DOHH2 (cell line): ENCODE measurements around the gene ANAPC2.

Experiments used
- H3F3A ChIP-seq: fragments of 200-600 bp; sonication (generic), shearing (Covaris generic); 2 replicates; pipeline ENCODE4 v1.6.0; 2016; ENCODE audit warnings: antibody characterized with exemption, mild to moderate bottlenecking; ENCODE audit not compliant: control insufficient read depth, insufficient read depth
- H3K27ac ChIP-seq: fragments of 200-600 bp; sonication (generic); 2 replicates; pipeline ENCODE4 v1.5.1; 2014; ENCODE audit warnings: low read depth, mild to moderate bottlenecking, low read length, moderate library complexity
- H3K27me3 ChIP-seq: fragments of 200-600 bp; sonication (generic); 2 replicates; pipeline ENCODE4 v1.6.1; 2014; ENCODE audit warnings: mild to moderate bottlenecking, low read length, mixed read lengths; ENCODE audit not compliant: control insufficient read depth
- H3K36me3 ChIP-seq: fragments of 200-600 bp; sonication (generic); 2 replicates; pipeline ENCODE4 v1.6.1; 2014; ENCODE audit warnings: mild to moderate bottlenecking, low read length, moderate library complexity, mixed read lengths; ENCODE audit not compliant: control insufficient read depth
- H3K4me1 ChIP-seq: fragments of 200-600 bp; sonication (generic); 2 replicates; pipeline ENCODE4 v1.6.1; 2014; ENCODE audit warnings: mild to moderate bottlenecking, low read length, mixed read lengths; ENCODE audit not compliant: control insufficient read depth
- H3K4me2 ChIP-seq: fragments of 200-600 bp; sonication (generic); 2 replicates; pipeline ENCODE4 v1.6.0; 2014; ENCODE audit warnings: mild to moderate bottlenecking, low read length, moderate library complexity
- H3K4me3 ChIP-seq: fragments of 200-600 bp; sonication (generic); 2 replicates; pipeline ENCODE4 v1.5.1; 2014; ENCODE audit warnings: mild to moderate bottlenecking, low read length, mixed read lengths
- H3K79me2 ChIP-seq: fragments of 200-600 bp; sonication (generic); 2 replicates; pipeline ENCODE4 v1.6.1; 2014; ENCODE audit warnings: mild to moderate bottlenecking, low read length, mixed read lengths; ENCODE audit not compliant: control insufficient read depth
- H3K9me2 ChIP-seq: fragments of 200-600 bp; sonication (generic); replicated peaks from 2 replicates; pipeline ENCODE4 v1.6.1; 2014; ENCODE audit warnings: mild to moderate bottlenecking, low read length, mixed read lengths; ENCODE audit not compliant: control insufficient read depth
- H3K9me3 ChIP-seq: fragments of 200-600 bp; sonication (generic); 2 replicates; pipeline ENCODE4 v1.6.1; 2014; ENCODE audit warnings: antibody characterized with exemption, low read length, mixed read lengths; ENCODE audit not compliant: control insufficient read depth, insufficient read depth
- H4K20me1 ChIP-seq: fragments of 200-600 bp; sonication (generic); 2 replicates; pipeline ENCODE4 v1.6.0; 2014; ENCODE audit warnings: low read depth, mild to moderate bottlenecking, antibody characterized with exemption, low read length, moderate library complexity; ENCODE audit not compliant: control insufficient read depth, insufficient read depth
- CTCF ChIP-seq: fragments of 200-600 bp; sonication (generic); IDR thresholded peaks from one replicate; pipeline ENCODE4 v1.5.1; 2014; ENCODE audit warnings: antibody characterized with exemption, mild to moderate bottlenecking, low read depth, low read length; ENCODE audit not compliant: poor library complexity, severe bottlenecking
- EZH2phosphoT487 ChIP-seq: fragments of 200-600 bp; sonication (generic); IDR thresholded peaks from 2 replicates; pipeline ENCODE4 v1.6.1; 2017; ENCODE audit warnings: borderline replicate concordance, mild to moderate bottlenecking, antibody characterized with exemption, low read length, moderate library complexity, mixed read lengths

Gene ANAPC2

DNA sequence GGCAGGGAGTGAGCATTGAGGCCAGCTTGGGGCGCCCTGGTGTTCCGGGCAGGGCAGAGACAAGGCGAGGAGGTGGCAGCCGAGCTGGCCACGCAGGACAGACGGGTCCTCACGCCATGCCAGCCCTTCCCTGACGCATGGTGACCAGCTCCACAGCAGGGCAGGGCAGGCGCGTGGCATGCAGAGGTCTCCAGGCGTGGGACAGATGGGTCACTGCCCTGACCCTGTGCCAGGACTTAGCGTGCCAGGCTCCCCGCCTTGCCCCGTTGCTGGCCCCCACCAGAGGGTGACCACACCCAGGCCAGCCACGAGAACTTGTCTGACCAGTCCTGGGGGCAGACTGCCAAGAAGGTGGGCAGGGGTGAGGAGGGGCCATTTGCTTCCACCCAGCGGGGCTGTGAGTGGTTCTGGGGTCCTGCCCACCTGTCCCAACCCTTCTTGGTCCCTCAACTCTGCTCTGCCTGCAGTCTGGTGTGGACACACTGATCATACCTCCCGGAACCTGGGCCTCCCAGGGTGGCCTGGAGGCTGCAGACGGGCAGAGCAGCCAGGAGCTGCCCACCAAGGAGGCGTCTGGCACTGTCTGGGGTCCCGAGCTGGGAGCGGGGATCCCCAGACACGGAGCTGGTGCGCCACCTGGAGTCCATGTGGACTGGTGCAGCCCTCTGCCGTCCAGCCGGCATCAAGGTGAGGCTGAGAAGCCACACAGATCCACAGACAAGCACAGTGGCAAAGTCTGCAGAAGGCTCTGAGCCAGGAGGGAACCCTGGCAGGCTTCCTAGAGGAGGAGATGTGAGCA, 38.9 kb upstream of the ANAPC2 start, which contains the start of gene RNF224:
TSS of gene RNF224 (plus strand) at position 449 of the 799 bp plus-strand sequence. CDS start 834 bp downstream, outside the sequence.
- TF ChIP-seq EZH2phosphoT487 = no peak
- peak; percentile 98 for TF ChIP-seq CTCF
- H3K27ac ChIP-seq = no peak within 1 kb of the TSS
- H3K4me3 ChIP-seq = no peak within 1 kb of the TSS
- H3F3A ChIP-seq = peaks cover 6% of the 10 kb centered on the region
- no peaks in the 10 kb centered on the region for H3K36me3 ChIP-seq
- peaks cover 13% of the 10 kb centered on the region for H3K27me3 ChIP-seq
- H3K79me2 ChIP-seq = peaks cover 5% of the 10 kb centered on the region
- no peaks in the 10 kb centered on the region for H4K20me1 ChIP-seq
- peaks cover 35% of the 10 kb centered on the region for H3K4me1 ChIP-seq
- no peaks in the 10 kb centered on the region for H3K9me2 ChIP-seq
- H3K4me2 ChIP-seq = 0 out of 2 replicates have a peak within 1 kb of the TSS, but pooled peaks have one; percentile 3
- H3K9me3 ChIP-seq = no peaks in the 10 kb centered on the region

DNA sequence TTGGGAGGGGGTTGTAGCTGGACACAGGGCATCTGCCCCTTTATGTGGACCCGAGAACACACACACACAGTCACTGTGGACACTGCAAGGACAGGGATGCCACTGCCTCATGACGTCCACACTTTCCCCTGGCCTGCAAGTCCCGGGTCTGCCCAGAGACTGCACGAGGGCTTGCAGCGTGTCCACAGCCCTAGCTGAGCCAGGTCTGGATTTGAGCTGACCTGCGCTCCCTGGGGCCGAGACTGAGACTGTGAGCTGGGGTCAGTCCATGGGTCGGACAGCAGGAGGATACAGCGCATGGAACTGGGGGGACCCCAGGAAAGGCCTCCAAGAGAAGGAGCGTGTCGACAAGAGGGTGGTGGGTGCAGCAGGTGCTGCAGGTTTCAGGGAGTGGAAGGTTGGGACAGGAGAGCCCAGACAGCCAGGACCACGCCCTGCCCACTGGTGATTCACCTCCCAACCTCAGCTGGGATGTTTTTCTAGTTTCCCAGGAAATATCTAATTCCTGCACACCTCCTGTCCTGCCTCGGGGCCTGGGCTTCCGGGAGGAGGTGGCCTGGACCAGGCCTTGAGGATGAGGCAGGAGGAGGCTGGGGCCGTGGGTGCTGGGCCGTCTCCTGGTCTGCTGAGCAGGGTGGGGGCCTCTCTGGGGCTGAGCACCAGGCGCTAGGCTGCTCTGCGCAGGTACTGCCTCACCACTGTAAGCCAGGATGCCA, 38.1 kb upstream of the ANAPC2 start:
- H3K9me2 ChIP-seq = no peaks in the 10 kb centered on the region
- H3K4me2 ChIP-seq = no peak overlapping the region
- H3K9me3 ChIP-seq = no peaks in the 10 kb centered on the region
- peaks cover 13% of the 10 kb centered on the region for H3K27me3 ChIP-seq
- TF ChIP-seq CTCF = no peak
- TF ChIP-seq EZH2phosphoT487 = no peak
- no peak overlapping the region for H3K27ac ChIP-seq
- no peaks in the 10 kb centered on the region for H4K20me1 ChIP-seq
- no peaks in the 10 kb centered on the region for H3K36me3 ChIP-seq
- peaks cover 5% of the 10 kb centered on the region for H3K79me2 ChIP-seq
- peaks cover 35% of the 10 kb centered on the region for H3K4me1 ChIP-seq
- peaks cover 6% of the 10 kb centered on the region for H3F3A ChIP-seq
- no peak overlapping the region for H3K4me3 ChIP-seq

DNA sequence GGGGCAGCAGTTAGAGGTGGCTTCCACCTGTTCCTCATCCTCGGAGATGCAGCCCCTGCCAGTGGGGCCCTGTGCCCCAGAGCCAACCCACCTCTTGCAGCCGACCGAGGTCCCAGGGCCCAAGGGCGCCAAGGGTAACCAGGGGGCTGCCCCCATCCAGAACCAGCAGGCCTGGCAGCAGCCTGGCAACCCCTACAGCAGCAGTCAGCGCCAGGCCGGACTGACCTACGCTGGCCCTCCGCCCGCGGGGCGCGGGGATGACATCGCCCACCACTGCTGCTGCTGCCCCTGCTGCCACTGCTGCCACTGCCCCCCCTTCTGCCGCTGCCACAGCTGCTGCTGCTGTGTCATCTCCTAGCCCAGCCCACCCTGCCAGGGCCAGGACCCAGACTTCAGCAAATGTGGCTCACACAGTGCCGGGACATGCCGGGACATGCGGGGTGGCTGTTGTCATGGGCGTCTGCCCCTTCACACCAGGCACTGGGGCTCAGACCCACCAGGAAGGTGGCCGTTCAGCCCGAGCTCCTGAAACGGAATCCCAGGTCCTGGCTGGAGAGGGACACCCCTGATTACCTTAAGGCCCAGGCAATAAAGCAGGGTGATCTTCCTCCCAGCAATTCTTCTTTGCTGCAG, 37.5 kb upstream of the ANAPC2 start:
- Histone ChIP-seq H3K79me2 (peaks cover 5% of the 10 kb centered on the region), H3K36me3 (no peaks in the 10 kb centered on the region), H3K27ac (no peak overlapping the region), H3K9me3 (no peaks in the 10 kb centered on the region), H3K4me1 (peaks cover 35% of the 10 kb centered on the region), H4K20me1 (no peaks in the 10 kb centered on the region), H3F3A (peaks cover 6% of the 10 kb centered on the region), H3K4me3 (no peak overlapping the region), H3K9me2 (no peaks in the 10 kb centered on the region), H3K4me2 (no peak overlapping the region), H3K27me3 (peaks cover 13% of the 10 kb centered on the region)
- TF ChIP-seq EZH2phosphoT487 (no peak), CTCF (no peak)
